K562 (cell line): ENCODE measurements around the gene CMSS1. TPM values are rescaled to one million over a fixed set of nuclear protein-coding genes. Genes with fewer than 3 reads are reported as not detected.

Experiments used
- ATAC-seq: fragments of 200-7000 bp; cut with Tn5 transposase; 3 replicates; pipeline ENCODE4 v1.9.1; 2020; ENCODE audit warnings: moderate library complexity
- BruUV-seq: library from RNA; stranded (reverse); fragments of 400-500 nt; replicated peaks from 2 replicates; lab custom pipeline; 2021; lab: Mats Ljungman, UMichigan
- CTCF ChIA-PET: fragments of 300-600 bp; formaldehyde crosslinking; extraction: SDS; loops from one replicate; lab custom pipeline; 2021; ENCODE audit warnings: low intra/inter-chr PET ratio; lab: Yijun Ruan, JAX
- POLR2A ChIA-PET: fragments of 300-600, 350-650 bp; sonication (Branson Sonifier 250); formaldehyde crosslinking; extraction: SDS; loops from one replicate; lab custom pipeline; 2021; ENCODE audit warnings: antibody characterized with exemption, inconsistent platforms; lab: Yijun Ruan, JAX
- DNase-seq, 4 experiments: peaks; one replicate each; pipeline versions ENCODE4 v3.0.0 to v3.0.0-alpha.2; 2011 to 2018; ENCODE audit warnings: low spot score in 3 of 4, mixed read lengths in 3 of 4; ENCODE audit errors: extremely low read depth in 1 of 4
- FAIRE-seq: peaks from 2 replicates; lab custom pipeline; 2011; peaks lifted over from hg19 to GRCh38; lab: Jason Lieb, UNC
- H2AFZ ChIP-seq: 2 replicates; pipeline ENCODE4 v1.6.0; 2011; ENCODE audit warnings: low read depth, low read length, control low read depth, inconsistent platforms
- H3K27ac ChIP-seq: fragments of 200-600 bp; 3 replicates; pipeline ENCODE4 v1.8.0; 2011; ENCODE audit warnings: low read depth, mild to moderate bottlenecking, control low read depth, inconsistent platforms, low read length, moderate library complexity, mixed read lengths; ENCODE audit errors: extremely low read depth
- H3K27me3 ChIP-seq, 2 experiments: fragments of 300-600 bp in 1 of 2; 2 replicates in 1 of 2; 3 replicates in 1 of 2; pipeline versions ENCODE4 v1.6.0 to v1.8.0; 2011; ENCODE audit warnings: inconsistent platforms in 2 of 2, low read length in 2 of 2, mild to moderate bottlenecking in 1 of 2, mixed read lengths in 1 of 2, moderate library complexity in 1 of 2; ENCODE audit not compliant: control insufficient read depth in 2 of 2, insufficient read depth in 2 of 2
- H3K36me3 ChIP-seq: fragments of 300-600 bp; 3 replicates; pipeline ENCODE4 v1.8.0; 2011; ENCODE audit warnings: mild to moderate bottlenecking, low read length, inconsistent platforms; ENCODE audit not compliant: control insufficient read depth, insufficient read depth
- H3K4me1 ChIP-seq, 2 experiments: fragments of 200-600 bp in 1 of 2; replicated peaks in 1 of 2; 2 replicates in 1 of 2; 3 replicates in 1 of 2; pipeline versions ENCODE4 v1.5.1 to v1.8.0; 2011; ENCODE audit warnings: inconsistent platforms in 2 of 2, low read length in 2 of 2, mild to moderate bottlenecking in 1 of 2, mixed read lengths in 1 of 2, moderate library complexity in 1 of 2; ENCODE audit not compliant: control insufficient read depth in 2 of 2, insufficient read depth in 2 of 2
- H3K4me2 ChIP-seq: 2 replicates; pipeline ENCODE4 v1.6.1; 2011; ENCODE audit warnings: low read length, control low read depth, inconsistent platforms, mixed read lengths; ENCODE audit not compliant: insufficient read depth
- H3K4me3 ChIP-seq: fragments of 200-600 bp; sonication (generic), shearing (Covaris generic); 2 replicates; pipeline ENCODE4 v1.5.1; 2016; ENCODE audit warnings: control low read depth, inconsistent platforms
- H3K79me2 ChIP-seq: fragments of 200-600 bp; 3 replicates; pipeline ENCODE4 v1.8.0; 2011; ENCODE audit warnings: low read length, inconsistent platforms; ENCODE audit not compliant: control insufficient read depth, insufficient read depth
- H3K9ac ChIP-seq, 2 experiments: 2 replicates each; pipeline versions ENCODE4 v1.6.0 to v1.6.1; 2011; ENCODE audit warnings: low read depth in 2 of 2, low read length in 2 of 2, control low read depth in 1 of 2, inconsistent platforms in 1 of 2, mild to moderate bottlenecking in 1 of 2, mixed read lengths in 1 of 2; ENCODE audit not compliant: insufficient read depth in 1 of 2
- H3K9me1 ChIP-seq: one replicate; pipeline ENCODE4 v1.6.0; 2011; ENCODE audit warnings: inconsistent platforms, mild to moderate bottlenecking, low read length, moderate library complexity; ENCODE audit not compliant: control insufficient read depth, insufficient read depth
- H3K9me3 ChIP-seq: replicated peaks from 2 replicates; pipeline ENCODE4 v1.5.1; 2011; ENCODE audit warnings: low read depth, low read length, inconsistent platforms; ENCODE audit not compliant: control insufficient read depth, insufficient read depth
- H4K20me1 ChIP-seq: replicated peaks from 2 replicates; pipeline ENCODE4 v1.6.1; 2011; ENCODE audit warnings: low read length, inconsistent platforms, mixed read lengths; ENCODE audit not compliant: control insufficient read depth, insufficient read depth
- FOSL1 ChIP-seq: fragments of 200-800 bp; sonication (Bioruptor generic); conservative IDR thresholded peaks from 2 replicates; pipeline ENCODE4 v1.6.1; 2016; ENCODE audit warnings: missing genetic modification characterization, missing compliant biosample characterization
- HNRNPUL1 ChIP-seq: fragments of 200-400 bp; formaldehyde crosslinking; IDR thresholded peaks from 2 replicates; pipeline ENCODE4 v1.6.1; 2017; ENCODE audit warnings: low read length
- L3MBTL2 ChIP-seq: fragments of 450-650 bp; IDR thresholded peaks from 2 replicates; pipeline ENCODE4 v1.6.1; 2016; ENCODE audit warnings: mild to moderate bottlenecking, moderate library complexity
- STAT6 ChIP-seq: sonication (generic); formaldehyde crosslinking; IDR thresholded peaks from 2 replicates; pipeline ENCODE4 v1.8.1; 2023; ENCODE audit warnings: mild to moderate bottlenecking, missing genetic modification reagents
- ZC3H11A ChIP-seq: IDR thresholded peaks from 2 replicates; pipeline ENCODE4 v1.6.1; 2012; ENCODE audit warnings: low read depth, low read length, improper control_type of control experiment
- WGBS: fragments of 100-300 bp; shearing (Covaris generic); methylation state at CpG from one replicate; pipeline ENCODE4 v1.1.6; 2016; ENCODE audit warnings: low coverage, mixed read lengths; ENCODE audit not compliant: insufficient coverage; ENCODE audit errors: missing lambda C conversion rate; 5-methylcytosine and 5-hydroxymethylcytosine counted together
- in situ Hi-C: fragments of 300-500 bp; cut with MboI; formaldehyde crosslinking; loops from 4 replicates; pipeline ENCODE4 v1.15.0; 2018; ENCODE audit warnings: inconsistent platforms, mixed read lengths
- intact Hi-C: fragments of 100-400 bp; cut with micrococcal nuclease; formaldehyde crosslinking; loops from 2 replicates; pipeline ENCODE4 v1.14.2; 2022
- polyA plus RNA-seq, 8 experiments: library from polyadenylated mRNA; depleted of rRNA in 4 of 8; stranded (reverse) in 5 of 8; unstranded in 3 of 8; fragments of >200 nt; fragmentation: Nextera tagmentation in 2 of 8; fragmentation: Illumina TruSeq in 1 of 8; extraction: Ambion mirVana in 2 of 8; extraction: Trizol in 1 of 8; gene quantifications; 2 replicates each; pipeline versions ENCODE4 v1.2.1 to v1.2.3, GENCODE V29; 2011 to 2014; ENCODE audit warnings: inconsistent platforms in 1 of 8, missing spikeins in 1 of 8
- total RNA-seq, 7 experiments: library from RNA; depleted of rRNA in 6 of 7; stranded (reverse); fragments of >200 nt in 6 of 7; fragmentation: Illumina TruSeq in 2 of 7; extraction: Trizol in 2 of 7; gene quantifications; 2 replicates each; pipeline versions ENCODE4 v1.2.1 to v1.2.3, GENCODE V29; 2011 to 2021; ENCODE audit warnings: low replicate concordance in 1 of 7

The CMSS1 gene
- total and polyA plus RNA-seq, 9 of the 15 experiments (the other 6 are each of a cell fraction or from before 2014, with no cell fraction given) = 46.9 to 109 (median 72.3) TPM

DNA sequence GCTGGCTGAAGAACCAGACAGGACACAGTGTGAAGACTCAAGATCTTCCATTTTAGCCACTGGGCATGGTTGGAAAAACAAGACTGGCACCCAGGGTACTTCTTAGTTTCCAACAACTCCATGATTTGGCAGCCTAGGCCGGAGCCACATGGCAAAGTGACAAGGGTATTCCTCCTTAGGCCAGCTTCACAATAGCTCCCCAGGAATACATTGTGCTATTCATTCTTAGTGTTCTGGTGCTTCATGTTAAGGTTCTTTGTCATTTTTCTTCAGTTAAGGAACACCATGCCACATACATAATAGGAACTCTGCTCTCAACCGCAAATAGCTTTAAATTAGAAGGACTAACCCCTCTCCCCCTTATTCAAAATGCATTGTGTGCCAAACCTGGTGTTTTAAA, 304.7 kb downstream of the CMSS1 start:
- no peaks in the 10 kb centered on the region for H3K27me3 ChIP-seq
- in situ Hi-C loops = no loop called here
- no peaks in the 10 kb centered on the region for H4K20me1 ChIP-seq
- 89% methylated on average over 2 of the region's 2 CpGs for WGBS
- H2AFZ ChIP-seq = no peak overlapping the region
- H3K27ac ChIP-seq = no peak overlapping the region
- no peaks in the 10 kb centered on the region; the same call in 2 of the 3 replicates for H3K79me2 ChIP-seq
- ChIA-PET POLR2A (no interaction called here), CTCF (no interaction called here)
- no peak for TF ChIP-seq ZC3H11A
- no peak for DNase-seq
- H3K9me3 ChIP-seq = no peaks in the 10 kb centered on the region
- no peak overlapping the region for H3K4me3 ChIP-seq
- no peak for ATAC-seq
- no peaks in the 10 kb centered on the region for H3K9me1 ChIP-seq
- intact Hi-C loops = no loop called here
- H3K36me3 ChIP-seq = no peaks in the 10 kb centered on the region
- no peak overlapping the region for H3K9ac ChIP-seq
- FAIRE-seq = no peak
- no peaks in the 10 kb centered on the region for H3K4me1 ChIP-seq
- H3K4me2 ChIP-seq = no peak overlapping the region
- BruUV-seq = no TSS peak

GRCh38 chr3:100123112-100123511, 305.4 kb downstream of the CMSS1 start:
- intact Hi-C loops = no loop called here
- H3K4me2 ChIP-seq = no peak overlapping the region
- no peak overlapping the region for H3K4me3 ChIP-seq
- no peak overlapping the region for H2AFZ ChIP-seq
- no peaks in the 10 kb centered on the region for H3K9me1 ChIP-seq
- 71% methylated on average over 4 of the region's 4 CpGs for WGBS
- no peaks in the 10 kb centered on the region for H4K20me1 ChIP-seq
- TF ChIP-seq STAT6 (CRISPR knock-in tag) = no peak
- TF ChIP-seq FOSL1 = no peak
- TF ChIP-seq HNRNPUL1 = no peak
- TF ChIP-seq L3MBTL2 = no peak
- CTCF ChIA-PET = no interaction called here
- no peak overlapping the region for H3K9ac ChIP-seq
- no peaks in the 10 kb centered on the region; the same call in 2 of the 3 replicates for H3K79me2 ChIP-seq
- ATAC-seq = no peak
- in situ Hi-C loops = no loop called here
- H3K4me1 ChIP-seq = no peaks in the 10 kb centered on the region
- BruUV-seq = no TSS peak
- no peaks in the 10 kb centered on the region for H3K9me3 ChIP-seq
- no peak for FAIRE-seq
- DNase-seq = no peak
- no peaks in the 10 kb centered on the region for H3K36me3 ChIP-seq
- H3K27ac ChIP-seq = no peak overlapping the region
- POLR2A ChIA-PET = no interaction called here
- H3K27me3 ChIP-seq = no peaks in the 10 kb centered on the region
